Adipocyte (in vitro differentiated cells): ENCODE data around the gene LCMT1.
"Not testable (repeated sequence)": the region's sequence is repeated elsewhere in the genome, so short reads cannot be mapped to it uniquely, and the experiment has no call there.

ENCODE experiments used
- DNase-seq: peaks from one replicate; pipeline ENCODE4 v3.0.0-alpha.2; 2015; ENCODE audit warnings: low read depth
- H3K27me3 ChIP-seq: replicated peaks from 2 replicates; pipeline ENCODE4 v1.7.0; 2013; ENCODE audit warnings: mild to moderate bottlenecking, low read length, moderate library complexity; ENCODE audit not compliant: control insufficient read depth, insufficient read depth
- H3K36me3 ChIP-seq: 2 replicates; pipeline ENCODE4 v1.7.0; 2013; ENCODE audit warnings: low read length, mild to moderate bottlenecking, moderate library complexity; ENCODE audit not compliant: control insufficient read depth, insufficient read depth, severe bottlenecking
- H3K4me1 ChIP-seq: 2 replicates; pipeline ENCODE4 v1.7.0; 2013; ENCODE audit warnings: mild to moderate bottlenecking, low read length, moderate library complexity; ENCODE audit not compliant: control insufficient read depth, insufficient read depth
- H3K4me3 ChIP-seq: 2 replicates; pipeline ENCODE4 v1.7.0; 2013; ENCODE audit warnings: mild to moderate bottlenecking, low read length, moderate library complexity
- H3K9ac ChIP-seq: 2 replicates; pipeline ENCODE4 v1.7.0; 2013; ENCODE audit warnings: mild to moderate bottlenecking, low read length, moderate library complexity
- H3K9me3 ChIP-seq: 2 replicates; pipeline ENCODE4 v1.7.0; 2013; ENCODE audit warnings: mild to moderate bottlenecking, low read length, moderate library complexity; ENCODE audit not compliant: control insufficient read depth

The LCMT1 gene

GRCh38 chr16:25124503-25124902, 13.0 kb downstream of the LCMT1 start:
- Histone ChIP-seq H3K27me3 (no peaks in the 10 kb centered on the region), H3K4me1 (peaks cover 8% of the 10 kb centered on the region), H3K9ac (no peak overlapping the region), H3K4me3 (no peak overlapping the region), H3K36me3 (peaks cover 10% of the 10 kb centered on the region), H3K9me3 (no peaks in the 10 kb centered on the region)
- DNase-seq: no peak

GRCh38 chr16:25126086-25126666, 14.6 kb downstream of the LCMT1 start:
- Histone ChIP-seq H3K36me3 (peaks cover 15% of the 10 kb centered on the region), H3K9ac (peak overlapping the region; percentile 9)
- not testable (repeated sequence) for H3K4me3 ChIP-seq, H3K4me1 ChIP-seq, H3K9me3 ChIP-seq, H3K27me3 ChIP-seq, DNase-seq

- Histone ChIP-seq H3K9ac (peak overlapping the region; percentile 9), H3K27me3 (no peaks in the 10 kb centered on the region), H3K4me1 (peaks cover 8% of the 10 kb centered on the region), H3K36me3 (peaks cover 15% of the 10 kb centered on the region), H3K4me3 (no peak overlapping the region), H3K9me3 (no peaks in the 10 kb centered on the region)
- DNase-seq: peak; percentile 69
Observed at GRCh38 chr16:25126820-25127232, 15.3 kb downstream of the LCMT1 start.

- H3K9me3 ChIP-seq, H3K4me1 ChIP-seq, H3K9ac ChIP-seq, H3K27me3 ChIP-seq, DNase-seq, H3K4me3 ChIP-seq: not testable (repeated sequence)
- peaks cover 49% of the 10 kb centered on the region for H3K36me3 ChIP-seq
Observed at GRCh38 chr16:25132751-25133150, 21.2 kb downstream of the LCMT1 start.

- Histone ChIP-seq H3K27me3 (no peaks in the 10 kb centered on the region), H3K36me3 (peaks cover 45% of the 10 kb centered on the region), H3K9me3 (no peaks in the 10 kb centered on the region), H3K4me1 (no peaks in the 10 kb centered on the region), H3K4me3 (no peak overlapping the region), H3K9ac (no peak overlapping the region)
- DNase-seq: no peak
Observed at GRCh38 chr16:25134166-25134700, 22.7 kb downstream of the LCMT1 start.

GRCh38 chr16:25135254-25135878, 23.8 kb downstream of the LCMT1 start:
- Histone ChIP-seq H3K4me1 (no peaks in the 10 kb centered on the region), H3K9ac (no peak overlapping the region), H3K36me3 (peaks cover 50% of the 10 kb centered on the region), H3K4me3 (no peak overlapping the region), H3K9me3 (no peaks in the 10 kb centered on the region), H3K27me3 (no peaks in the 10 kb centered on the region)
- peak; percentile 36 for DNase-seq

- Histone ChIP-seq H3K4me3 (no peak overlapping the region), H3K9me3 (no peaks in the 10 kb centered on the region), H3K9ac (no peak overlapping the region), H3K36me3 (peaks cover 59% of the 10 kb centered on the region), H3K4me1 (peaks cover 21% of the 10 kb centered on the region), H3K27me3 (no peaks in the 10 kb centered on the region)
- no peak for DNase-seq
Observed at GRCh38 chr16:25138130-25138529, 26.6 kb downstream of the LCMT1 start.

- H3K36me3 ChIP-seq: peaks cover 63% of the 10 kb centered on the region
- H3K27me3 ChIP-seq: no peaks in the 10 kb centered on the region
- H3K4me3 ChIP-seq: no peak overlapping the region
- no peaks in the 10 kb centered on the region for H3K9me3 ChIP-seq
- no peak for DNase-seq
- no peak overlapping the region for H3K9ac ChIP-seq
- H3K4me1 ChIP-seq: peaks cover 21% of the 10 kb centered on the region
Observed at GRCh38 chr16:25140459-25140858, 28.9 kb downstream of the LCMT1 start.

GRCh38 chr16:25141648-25142047, 30.1 kb downstream of the LCMT1 start:
- Histone ChIP-seq H3K9me3 (no peaks in the 10 kb centered on the region), H3K9ac (no peak overlapping the region), H3K4me1 (peaks cover 21% of the 10 kb centered on the region), H3K27me3 (no peaks in the 10 kb centered on the region), H3K4me3 (no peak overlapping the region), H3K36me3 (peaks cover 66% of the 10 kb centered on the region)
- no peak for DNase-seq

GRCh38 chr16:25143928-25144327, 32.4 kb downstream of the LCMT1 start:
- no peaks in the 10 kb centered on the region for H3K27me3 ChIP-seq
- H3K4me3 ChIP-seq: no peak overlapping the region
- peaks cover 60% of the 10 kb centered on the region for H3K36me3 ChIP-seq
- no peak overlapping the region for H3K9ac ChIP-seq
- peaks cover 21% of the 10 kb centered on the region for H3K4me1 ChIP-seq
- no peaks in the 10 kb centered on the region for H3K9me3 ChIP-seq
- no peak for DNase-seq

- Histone ChIP-seq H3K27me3 (no peaks in the 10 kb centered on the region), H3K4me3 (no peak overlapping the region), H3K36me3 (peaks cover 32% of the 10 kb centered on the region), H3K9me3 (no peaks in the 10 kb centered on the region), H3K4me1 (peaks cover 7% of the 10 kb centered on the region), H3K9ac (no peak overlapping the region)
- DNase-seq: no peak
Observed at GRCh38 chr16:25148568-25149215, 37.1 kb downstream of the LCMT1 start.
